DMS153 treated with DMSO at 0.1 percent for 48 hours (cell line): ENCODE data around the gene SLC44A4.
"Not testable (repeated sequence)": the region's sequence is repeated elsewhere in the genome, so short reads cannot be mapped to it uniquely, and the experiment has no call there.

ENCODE experiments used
- DNase-seq: peaks from one replicate; lab custom pipeline; 2025; ENCODE audit not compliant: unreplicated experiment; lab: John Stamatoyannopoulos, UW

The SLC44A4 gene

DNA sequence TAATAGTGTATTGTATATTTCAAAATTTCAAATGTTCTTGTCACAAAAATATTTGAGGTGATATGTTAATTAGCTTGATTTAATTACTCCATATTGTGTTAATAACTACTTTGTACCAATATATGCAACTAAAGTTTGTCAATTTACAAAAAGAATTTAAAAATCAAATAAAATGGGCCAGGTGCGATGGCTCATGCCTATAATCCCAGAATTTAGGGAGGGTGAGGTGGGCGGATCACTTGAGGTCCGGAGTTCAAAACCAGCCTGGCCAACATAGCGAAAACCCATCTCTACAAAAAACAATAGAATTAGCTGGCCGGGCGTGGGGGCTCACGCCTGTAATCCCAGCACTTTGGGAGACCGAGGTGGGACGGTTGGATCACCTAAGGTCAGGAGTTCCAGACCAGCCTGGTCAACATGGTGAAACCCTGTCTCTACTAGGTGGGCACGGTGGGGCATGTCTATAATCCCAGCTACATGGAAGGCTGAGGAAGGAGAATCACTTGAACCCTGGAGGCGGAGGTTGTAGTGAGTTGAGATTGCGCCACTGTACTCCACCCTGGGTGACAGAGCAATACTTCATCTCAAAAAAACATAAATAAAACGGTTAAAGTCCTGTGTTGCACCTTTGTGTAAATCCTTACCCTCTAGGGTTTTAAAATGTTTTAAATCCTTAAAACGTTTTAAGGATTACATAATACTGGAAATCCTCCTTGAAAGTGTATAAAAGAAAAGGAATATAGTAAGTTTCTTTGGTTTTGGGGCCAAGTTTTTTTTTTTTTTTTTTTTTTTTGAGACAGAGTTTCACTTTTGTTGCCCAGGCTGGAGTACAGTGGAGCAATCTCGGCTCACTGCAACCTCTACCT lies 47.2 kb downstream of the SLC44A4 start:
- no peak for DNase-seq

DNA sequence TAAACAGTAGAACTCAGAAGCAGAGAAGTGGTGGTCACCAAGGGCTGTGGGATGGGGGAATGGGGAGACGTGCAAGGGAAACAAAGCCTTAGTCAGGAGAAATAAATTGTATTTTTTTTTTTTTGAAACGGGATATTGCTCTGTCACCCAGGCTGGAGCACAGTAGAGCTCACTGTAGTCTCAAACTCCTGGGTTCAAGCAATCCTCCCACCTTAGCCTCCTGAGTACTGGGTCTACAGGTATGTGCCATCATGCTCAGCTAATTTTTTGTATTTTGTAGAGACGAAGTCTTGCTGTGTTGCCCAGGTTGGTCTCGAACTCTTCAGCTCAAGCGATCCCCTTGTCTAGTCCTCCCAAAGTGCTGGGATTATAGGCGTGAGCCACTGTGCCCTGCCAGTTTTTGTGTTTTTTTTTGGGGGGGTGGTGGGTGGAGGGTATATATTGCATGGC lies 47.9 kb downstream of the SLC44A4 start:
- no peak for DNase-seq

DNA sequence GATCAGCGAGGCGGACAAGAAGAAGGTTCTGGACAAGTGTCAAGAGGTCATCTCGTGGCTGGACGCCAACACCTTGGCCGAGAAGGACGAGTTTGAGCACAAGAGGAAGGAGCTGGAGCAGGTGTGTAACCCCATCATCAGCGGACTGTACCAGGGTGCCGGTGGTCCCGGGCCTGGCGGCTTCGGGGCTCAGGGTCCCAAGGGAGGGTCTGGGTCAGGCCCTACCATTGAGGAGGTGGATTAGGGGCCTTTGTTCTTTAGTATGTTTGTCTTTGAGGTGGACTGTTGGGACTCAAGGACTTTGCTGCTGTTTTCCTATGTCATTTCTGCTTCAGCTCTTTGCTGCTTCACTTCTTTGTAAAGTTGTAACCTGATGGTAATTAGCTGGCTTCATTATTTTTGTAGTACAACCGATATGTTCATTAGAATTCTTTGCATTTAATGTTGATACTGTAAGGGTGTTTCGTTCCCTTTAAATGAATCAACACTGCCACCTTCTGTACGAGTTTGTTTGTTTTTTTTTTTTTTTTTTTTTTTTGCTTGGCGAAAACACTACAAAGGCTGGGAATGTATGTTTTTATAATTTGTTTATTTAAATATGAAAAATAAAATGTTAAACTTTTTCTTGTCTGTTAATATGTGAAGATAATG lies 49.0 kb downstream of the SLC44A4 start:
- peak; percentile 54 for DNase-seq

DNA sequence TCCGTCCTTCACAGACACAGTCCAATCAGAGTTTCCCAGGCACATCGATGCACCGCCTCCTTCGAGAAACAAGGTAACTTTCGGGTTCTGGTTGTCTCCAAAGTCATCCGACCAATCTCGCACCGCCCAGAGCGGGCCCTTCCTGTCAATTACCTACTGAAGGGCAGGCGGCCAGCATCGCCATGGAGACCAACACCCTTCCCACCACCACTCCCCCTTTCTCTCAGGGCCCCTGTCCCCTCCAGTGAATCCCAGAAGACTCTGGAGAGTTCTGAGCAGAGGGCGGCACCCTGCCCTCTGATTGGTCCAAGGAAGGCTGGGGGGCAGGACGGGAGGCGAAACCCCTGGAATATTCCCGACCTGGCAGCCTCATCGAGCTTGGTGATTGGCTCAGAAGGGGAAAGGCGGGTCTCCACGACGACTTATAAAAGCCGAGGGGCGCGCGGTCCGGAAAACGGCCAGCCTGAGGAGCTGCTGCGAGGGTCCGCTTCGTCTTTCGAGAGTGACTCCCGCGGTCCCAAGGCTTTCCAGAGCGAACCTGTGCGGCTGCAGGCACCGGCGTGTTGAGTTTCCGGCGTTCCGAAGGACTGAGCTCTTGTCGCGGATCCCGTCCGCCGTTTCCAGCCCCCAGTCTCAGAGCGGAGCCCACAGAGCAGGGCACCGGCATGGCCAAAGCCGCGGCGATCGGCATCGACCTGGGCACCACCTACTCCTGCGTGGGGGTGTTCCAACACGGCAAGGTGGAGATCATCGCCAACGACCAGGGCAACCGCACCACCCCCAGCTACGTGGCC lies 51.3 kb downstream of the SLC44A4 start, which contains the start of gene HSPA1B:
TSS of gene HSPA1B (plus strand) at position 453 of the 794 bp plus-strand sequence. CDS start at position 666, 213 bp downstream.
- peak; percentile 98 for DNase-seq

DNA sequence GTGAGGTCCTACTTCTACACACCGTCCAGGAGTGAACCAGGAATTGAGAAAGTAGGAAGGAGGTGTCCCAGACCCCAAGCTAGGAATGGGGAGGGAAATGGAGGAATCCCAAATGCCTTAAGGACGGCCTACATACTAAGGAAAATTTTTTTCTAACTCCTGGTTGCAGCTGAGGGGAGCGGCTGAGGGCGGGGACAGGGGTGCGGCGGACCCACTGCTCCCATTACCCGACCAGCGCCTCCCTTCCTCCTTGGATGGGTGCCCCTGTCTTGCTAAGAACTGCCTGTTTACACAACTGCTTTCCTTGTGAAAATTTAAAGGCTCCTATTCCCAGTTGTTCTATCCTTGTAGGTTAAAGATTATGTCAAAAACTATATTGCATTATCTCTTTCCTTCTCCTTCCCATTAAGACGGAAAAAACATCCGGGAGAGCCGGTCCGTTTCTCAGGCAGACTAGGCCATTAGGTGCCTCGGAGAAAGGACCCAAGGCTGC lies 52.0 kb downstream of the SLC44A4 start:
- DNase-seq: no peak

DNA sequence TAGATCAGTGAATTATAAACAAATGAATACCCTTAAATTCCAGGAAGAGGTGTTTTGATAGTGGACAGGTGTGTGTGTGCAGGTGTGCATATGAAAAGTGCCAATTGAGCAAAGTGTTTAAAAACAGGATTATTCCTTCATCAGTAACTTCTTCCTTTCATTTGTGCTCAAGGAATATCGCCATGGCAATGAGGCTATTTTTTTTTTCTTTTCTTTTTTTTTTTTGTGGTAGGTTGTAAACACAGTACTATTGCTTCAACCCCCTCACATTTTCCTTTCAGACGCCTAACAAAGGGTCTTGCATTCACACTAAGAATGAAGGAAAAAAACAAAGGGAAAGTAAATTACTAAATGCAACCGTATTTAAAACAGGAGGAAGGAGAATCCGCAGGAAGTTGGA lies 53.2 kb downstream of the SLC44A4 start:
- no peak for DNase-seq

DNA sequence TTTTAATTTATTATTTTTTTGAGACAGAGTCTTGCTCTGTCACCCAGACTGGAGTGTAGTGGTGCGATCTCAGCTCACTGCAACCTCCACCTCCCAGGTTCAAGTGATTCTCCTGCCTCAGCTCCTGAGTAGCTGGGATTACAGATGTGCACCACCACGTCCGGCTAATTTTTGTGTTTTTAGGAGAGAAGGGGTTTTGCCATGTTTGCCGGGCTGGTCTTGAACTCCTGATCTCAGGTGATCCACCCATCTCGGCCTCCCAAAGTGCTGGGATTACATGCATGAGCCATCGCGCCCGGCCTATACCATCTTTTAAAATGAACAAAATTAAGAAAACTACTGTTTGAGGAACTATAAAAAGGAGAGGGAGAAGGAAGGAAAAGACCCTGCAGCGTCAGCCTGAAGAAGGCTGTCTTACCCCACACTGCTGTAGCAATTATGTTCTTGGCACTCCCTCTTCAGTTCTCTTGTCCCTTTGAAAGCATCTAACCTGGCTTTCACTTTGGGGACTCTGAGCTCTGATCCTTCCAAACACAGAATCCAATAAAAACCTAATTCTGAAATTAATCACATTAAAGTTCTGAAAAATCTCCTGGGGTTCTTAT lies 55.1 kb downstream of the SLC44A4 start:
- not testable (repeated sequence) for DNase-seq

DNA sequence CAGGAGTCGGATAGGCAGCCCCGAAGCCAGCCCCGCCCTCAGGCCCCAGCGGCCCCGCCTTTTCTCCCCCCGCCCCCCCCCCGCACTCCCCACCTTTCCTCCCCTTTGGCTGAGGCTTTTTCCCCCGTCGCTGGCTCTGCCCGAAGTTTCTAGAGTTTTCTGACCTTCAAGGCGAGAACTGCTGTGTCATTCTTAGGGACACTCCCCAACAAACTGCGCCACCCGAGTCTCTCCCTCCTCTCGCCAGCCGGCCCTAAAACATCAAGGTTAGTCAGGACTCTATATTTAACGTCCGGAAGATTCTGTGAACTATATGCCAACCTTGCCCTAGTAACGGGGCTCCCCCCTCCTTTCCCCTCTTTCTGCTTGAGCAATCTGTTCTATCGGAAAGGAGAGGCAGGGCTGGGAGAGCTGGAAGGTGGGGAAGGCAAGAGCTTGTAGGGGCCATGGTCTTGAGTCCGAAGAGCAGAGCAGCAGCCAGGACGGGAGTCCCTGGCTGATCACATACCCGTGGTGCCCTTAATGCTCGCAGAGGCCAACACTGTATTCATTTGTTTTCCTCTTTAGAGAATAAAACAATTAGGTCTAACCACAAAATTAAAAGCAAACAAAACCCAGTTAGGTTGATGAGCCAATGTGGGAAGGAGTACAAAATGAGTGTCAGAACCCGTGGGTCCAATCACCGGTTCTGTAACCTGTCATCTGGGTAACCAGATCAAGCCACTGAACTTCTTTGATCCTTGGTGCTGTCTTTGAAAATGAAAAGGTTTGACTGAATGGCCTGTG lies 56.6 kb downstream of the SLC44A4 start:
- peak; percentile 42 for DNase-seq

DNA sequence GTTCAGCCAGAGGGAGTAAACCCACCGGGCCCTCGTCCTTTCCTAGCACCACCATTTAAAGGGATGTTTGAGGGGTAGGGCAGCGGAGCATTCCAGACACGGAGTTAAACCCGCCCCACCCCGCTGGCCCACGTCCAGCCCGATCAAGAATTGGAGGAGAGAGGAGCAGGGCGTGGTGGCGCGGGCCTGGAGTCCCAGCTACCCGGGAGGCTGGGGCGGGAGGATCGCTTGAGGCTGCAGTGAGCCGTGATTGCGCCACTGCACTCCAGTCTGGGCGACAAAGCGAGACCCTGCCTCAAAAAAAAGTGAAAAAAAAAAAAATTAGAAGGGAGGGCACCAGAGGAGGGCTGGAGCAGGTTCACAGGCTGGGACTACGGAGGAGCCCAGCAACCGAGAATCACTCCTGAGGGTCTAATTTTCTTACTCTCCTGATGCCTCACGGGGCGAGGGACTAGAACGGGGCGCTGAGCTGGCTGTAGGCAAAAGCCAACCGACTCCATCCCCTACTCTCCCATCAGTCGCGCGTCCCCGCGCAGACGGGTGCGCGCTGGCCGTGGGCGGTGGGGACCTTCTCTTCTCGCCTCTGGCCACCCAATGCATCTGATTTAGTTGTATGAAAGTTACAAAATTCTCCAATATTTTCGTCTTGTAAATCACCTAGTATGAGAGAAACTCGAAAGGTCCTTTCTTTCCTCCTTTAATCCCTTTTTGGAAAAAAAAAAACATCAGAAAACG lies 57.3 kb downstream of the SLC44A4 start:
- no peak for DNase-seq

DNA sequence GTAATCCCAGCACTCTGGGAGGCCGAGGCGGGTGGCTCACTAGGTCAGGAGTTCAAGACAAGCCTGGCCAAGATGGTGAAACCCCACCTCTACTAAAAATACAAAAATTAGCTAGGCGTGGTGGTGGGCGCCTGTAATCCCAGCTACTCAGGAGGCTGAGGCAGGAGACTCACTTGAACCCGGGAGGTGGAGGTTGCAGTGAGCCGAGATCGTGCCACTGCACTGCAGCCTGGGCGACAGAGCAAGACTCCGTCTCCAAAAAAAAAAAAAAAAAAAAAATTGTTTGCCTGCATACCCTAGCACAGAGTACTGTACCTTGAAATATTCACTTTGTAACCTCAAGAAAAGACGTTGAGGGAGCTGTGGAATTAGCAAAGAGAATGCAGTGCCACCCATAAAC lies 58.4 kb downstream of the SLC44A4 start:
- not testable (repeated sequence) for DNase-seq

DNA sequence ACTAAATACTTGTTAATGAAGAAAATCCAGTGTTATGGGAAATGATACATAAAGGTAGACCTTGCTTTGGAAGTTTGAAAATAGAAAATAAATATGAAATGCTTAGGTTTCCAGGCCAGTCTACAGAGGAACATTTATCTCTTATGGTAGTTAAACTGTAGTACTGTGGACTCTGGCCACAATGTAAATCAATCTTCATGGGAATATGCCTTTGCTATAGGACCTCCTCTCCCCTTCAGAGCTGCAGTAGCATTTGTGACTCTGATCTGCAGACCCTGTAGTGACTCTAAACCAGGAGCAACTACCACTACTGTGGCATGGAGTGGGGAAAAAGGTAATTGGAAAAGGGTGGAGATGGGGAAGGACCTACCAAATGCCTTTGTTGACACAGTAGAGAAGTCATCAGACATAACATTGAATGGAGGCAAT lies 58.9 kb downstream of the SLC44A4 start:
- DNase-seq: no peak

DNA sequence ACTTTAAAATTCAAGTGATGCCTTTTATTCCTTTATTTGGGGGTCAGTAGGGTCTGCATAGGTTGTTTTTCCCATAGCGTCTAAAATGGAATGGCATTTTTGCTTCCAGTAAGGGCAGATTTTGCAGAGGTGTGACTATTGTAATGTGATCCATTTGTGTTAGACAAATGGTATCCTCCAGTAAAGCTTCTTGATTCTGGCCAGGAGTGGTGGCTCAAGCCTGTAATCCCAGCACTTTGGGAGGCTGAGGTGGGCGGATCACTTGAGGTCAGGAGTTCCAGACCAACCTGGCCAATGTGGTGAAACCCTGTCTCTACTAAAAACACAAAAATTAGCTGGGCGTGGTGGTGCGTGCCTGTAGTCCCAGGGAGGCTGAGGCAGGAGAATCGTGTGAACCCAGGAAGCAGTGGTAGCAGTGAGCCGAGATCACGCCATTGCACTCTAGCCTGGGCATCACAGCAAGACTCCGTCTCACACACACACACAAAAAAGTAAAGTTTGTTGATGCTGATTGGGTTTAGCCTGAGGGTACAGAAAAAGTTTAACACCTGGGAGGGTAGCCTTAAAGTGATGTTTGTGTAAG lies 60.8 kb downstream of the SLC44A4 start:
- not testable (repeated sequence) for DNase-seq

DNA sequence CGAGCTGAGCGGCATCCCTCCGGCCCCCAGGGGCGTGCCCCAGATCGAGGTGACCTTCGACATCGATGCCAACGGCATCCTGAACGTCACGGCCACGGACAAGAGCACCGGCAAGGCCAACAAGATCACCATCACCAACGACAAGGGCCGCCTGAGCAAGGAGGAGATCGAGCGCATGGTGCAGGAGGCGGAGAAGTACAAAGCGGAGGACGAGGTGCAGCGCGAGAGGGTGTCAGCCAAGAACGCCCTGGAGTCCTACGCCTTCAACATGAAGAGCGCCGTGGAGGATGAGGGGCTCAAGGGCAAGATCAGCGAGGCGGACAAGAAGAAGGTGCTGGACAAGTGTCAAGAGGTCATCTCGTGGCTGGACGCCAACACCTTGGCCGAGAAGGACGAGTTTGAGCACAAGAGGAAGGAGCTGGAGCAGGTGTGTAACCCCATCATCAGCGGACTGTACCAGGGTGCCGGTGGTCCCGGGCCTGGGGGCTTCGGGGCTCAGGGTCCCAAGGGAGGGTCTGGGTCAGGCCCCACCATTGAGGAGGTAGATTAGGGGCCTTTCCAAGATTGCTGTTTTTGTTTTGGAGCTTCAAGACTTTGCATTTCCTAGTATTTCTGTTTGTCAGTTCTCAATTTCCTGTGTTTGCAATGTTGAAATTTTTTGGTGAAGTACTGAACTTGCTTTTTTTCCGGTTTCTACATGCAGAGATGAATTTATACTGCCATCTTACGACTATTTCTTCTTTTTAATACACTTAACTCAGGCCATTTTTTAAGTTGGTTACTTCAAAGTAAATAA lies 61.5 kb downstream of the SLC44A4 start:
- DNase-seq: not testable (repeated sequence)

DNA sequence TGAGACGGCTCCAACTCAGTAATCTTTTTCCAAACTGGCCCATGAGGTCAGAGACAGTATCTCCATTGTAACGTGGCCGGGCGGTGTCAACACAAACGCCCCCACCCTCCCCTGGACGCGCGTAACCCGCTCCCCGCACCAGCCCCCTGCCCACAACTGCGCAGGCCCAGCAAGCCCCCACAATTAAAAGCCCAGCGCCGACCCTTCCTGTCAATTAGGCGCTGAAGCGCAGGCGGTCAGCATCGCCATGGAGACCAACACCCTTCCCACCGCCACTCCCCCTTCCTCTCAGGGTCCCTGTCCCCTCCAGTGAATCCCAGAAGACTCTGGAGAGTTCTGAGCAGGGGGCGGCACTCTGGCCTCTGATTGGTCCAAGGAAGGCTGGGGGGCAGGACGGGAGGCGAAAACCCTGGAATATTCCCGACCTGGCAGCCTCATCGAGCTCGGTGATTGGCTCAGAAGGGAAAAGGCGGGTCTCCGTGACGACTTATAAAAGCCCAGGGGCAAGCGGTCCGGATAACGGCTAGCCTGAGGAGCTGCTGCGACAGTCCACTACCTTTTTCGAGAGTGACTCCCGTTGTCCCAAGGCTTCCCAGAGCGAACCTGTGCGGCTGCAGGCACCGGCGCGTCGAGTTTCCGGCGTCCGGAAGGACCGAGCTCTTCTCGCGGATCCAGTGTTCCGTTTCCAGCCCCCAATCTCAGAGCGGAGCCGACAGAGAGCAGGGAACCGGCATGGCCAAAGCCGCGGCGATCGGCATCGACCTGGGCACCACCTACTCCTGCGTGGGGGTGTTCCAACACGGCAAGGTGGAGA lies 63.6 kb downstream of the SLC44A4 start, which contains the start of the genes HSPA1A and HSPA1L:
TSS of gene HSPA1A (plus strand) at position 519 of the 814 bp plus-strand sequence. CDS start at position 733, 214 bp downstream.
TSS of gene HSPA1L (minus strand) at position 259 of the 814 bp plus-strand sequence. CDS start 3,311 bp downstream, outside the sequence.
- peak; percentile 89 for DNase-seq

DNA sequence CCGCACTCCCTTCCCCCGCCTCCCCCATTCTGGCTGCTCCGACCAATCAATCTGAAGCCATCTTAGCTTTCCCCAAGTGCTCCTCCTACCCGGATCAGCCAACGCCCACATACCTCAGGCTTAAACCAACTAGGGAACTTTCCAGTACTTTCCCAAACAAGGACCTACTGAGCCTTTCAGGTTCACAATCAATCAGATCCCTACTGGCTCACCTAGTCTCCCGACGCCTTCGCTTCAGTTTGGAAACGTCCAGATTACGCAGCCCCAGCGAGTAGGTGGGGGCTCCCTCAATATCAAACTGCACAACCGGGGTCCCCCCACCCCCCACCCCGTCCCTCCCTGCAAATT lies 64.1 kb downstream of the SLC44A4 start:
- DNase-seq: peak; percentile 94

DNA sequence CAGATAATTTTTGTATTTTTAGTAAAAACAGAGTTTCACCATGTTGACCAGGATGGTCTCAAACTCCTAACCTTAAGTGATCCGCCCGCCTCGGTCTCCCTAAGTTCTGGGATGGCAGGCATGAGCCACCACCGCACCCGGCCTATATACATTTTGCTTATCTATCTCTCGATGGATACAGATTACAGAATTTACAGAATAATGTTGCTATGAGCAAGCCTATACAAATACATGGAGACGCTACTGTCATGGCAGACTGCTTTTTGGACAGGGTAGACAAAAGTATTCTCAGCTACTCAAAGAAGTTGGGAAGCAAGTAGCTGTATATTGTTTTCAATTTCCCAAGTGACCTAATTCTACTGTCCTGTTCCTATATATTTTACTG lies 65.3 kb downstream of the SLC44A4 start:
- DNase-seq: no peak
